Panc1 (cell line): ENCODE measurements around the gene TAGLN2. TPM values are rescaled to one million over a fixed set of nuclear protein-coding genes. Genes with fewer than 3 reads are reported as not detected.
A peak's percentile ranks its signal among the peaks of the same experiment; 100 is the strongest.

Experiments
- ATAC-seq: fragments of 200-7000 bp; cut with Tn5 transposase; 2 replicates; pipeline ENCODE4 v1.9.1; 2020; ENCODE audit warnings: mild to moderate bottlenecking, moderate library complexity
- BruUV-seq: library from RNA; stranded (reverse); fragments of 400-500 nt; replicated peaks from 2 replicates; lab custom pipeline; 2021; lab: Mats Ljungman, UMichigan
- CTCF ChIA-PET: fragments of 300-600 bp; sonication (Branson Sonifier 250); formaldehyde crosslinking; loops from one replicate; lab custom pipeline; 2022; ENCODE audit warnings: antibody characterized with exemption; lab: Charles Lee
- POLR2A ChIA-PET: fragments of 300-600 bp; sonication (Branson Sonifier 250); formaldehyde crosslinking; loops from one replicate; lab custom pipeline; 2022; ENCODE audit warnings: antibody characterized with exemption; lab: Charles Lee
- DNase-seq: peaks from one replicate; pipeline ENCODE4 v3.0.0-alpha.2; 2010; ENCODE audit warnings: low read depth, low spot score
- H3K27ac ChIP-seq: 2 replicates; pipeline ENCODE4 v1.5.1; 2011; ENCODE audit warnings: mild to moderate bottlenecking, low read length, inconsistent platforms
- H3K27me3 ChIP-seq: fragments of 200-500 bp; sonication (Bioruptor generic); 2 replicates; pipeline ENCODE4 v1.6.0; 2014; ENCODE audit warnings: low read length, inconsistent platforms; ENCODE audit not compliant: control insufficient read depth, insufficient read depth
- H3K36me3 ChIP-seq: fragments of 200-500 bp; sonication (Bioruptor generic); 2 replicates; pipeline ENCODE4 v1.5.1; 2014; ENCODE audit warnings: inconsistent platforms, mild to moderate bottlenecking, low read length, moderate library complexity; ENCODE audit not compliant: control insufficient read depth, insufficient read depth
- H3K4me1 ChIP-seq: 2 replicates; pipeline ENCODE4 v1.5.1; 2011; ENCODE audit warnings: inconsistent platforms, mild to moderate bottlenecking, low read length, moderate library complexity; ENCODE audit not compliant: control insufficient read depth, insufficient read depth
- H3K4me3 ChIP-seq, 2 experiments: 2 replicates each; pipeline ENCODE4 v1.5.1; 2011 to 2012; ENCODE audit warnings: low read depth in 2 of 2, low read length in 2 of 2, mild to moderate bottlenecking in 2 of 2, inconsistent platforms in 1 of 2, moderate library complexity in 1 of 2
- H3K9me3 ChIP-seq: fragments of 200-500 bp; sonication (Bioruptor generic); 2 replicates; pipeline ENCODE4 v1.5.1; 2014; ENCODE audit warnings: low read depth, mild to moderate bottlenecking, inconsistent platforms, low read length, moderate library complexity; ENCODE audit not compliant: control insufficient read depth, insufficient read depth
- POLR2AphosphoS5 ChIP-seq: IDR thresholded peaks from 2 replicates; pipeline ENCODE4 v1.6.1; 2012; ENCODE audit warnings: mild to moderate bottlenecking, low read depth, low read length, moderate library complexity
- TCF7L2 ChIP-seq: IDR thresholded peaks from 2 replicates; pipeline ENCODE4 v1.6.1; 2011; ENCODE audit warnings: mild to moderate bottlenecking, low read depth, low read length, inconsistent platforms
- in situ Hi-C: cut with HindIII; loops from 2 replicates; pipeline ENCODE4 v1.10.0; 2016; ENCODE audit warnings: low sequenced_read_pairs, low pct_unique_long_range_greater_than_20kb
- intact Hi-C: fragments of 100-400 bp; cut with micrococcal nuclease; formaldehyde crosslinking; loops from one replicate; pipeline ENCODE4 v1.10.0; 2022; ENCODE audit not compliant: unreplicated experiment
- total RNA-seq: library from RNA; stranded (reverse); gene quantifications from one replicate; pipeline ENCODE4 v1.2.1, GENCODE V29; 2021; ENCODE audit not compliant: unreplicated experiment
- TF ChIP-seq, protein P1 (sequence below), 2 experiments: IDR thresholded peaks; 2 replicates each; pipeline ENCODE4 v1.6.1; 2011 to 2012; ENCODE audit warnings: low read depth in 2 of 2, control low read depth in 1 of 2, low read length in 1 of 2, mild to moderate bottlenecking in 1 of 2, moderate library complexity in 1 of 2; ENCODE audit not compliant: insufficient read depth in 1 of 2
- TF ChIP-seq, protein P2 (sequence below): fragments of 450-650 bp; IDR thresholded peaks from 2 replicates; pipeline ENCODE4 v1.5.1; 2017; ENCODE audit warnings: mild to moderate bottlenecking

Gene TAGLN2
- total RNA-seq, 1 experiment from 2014 or later, result 474 TPM

DNA sequence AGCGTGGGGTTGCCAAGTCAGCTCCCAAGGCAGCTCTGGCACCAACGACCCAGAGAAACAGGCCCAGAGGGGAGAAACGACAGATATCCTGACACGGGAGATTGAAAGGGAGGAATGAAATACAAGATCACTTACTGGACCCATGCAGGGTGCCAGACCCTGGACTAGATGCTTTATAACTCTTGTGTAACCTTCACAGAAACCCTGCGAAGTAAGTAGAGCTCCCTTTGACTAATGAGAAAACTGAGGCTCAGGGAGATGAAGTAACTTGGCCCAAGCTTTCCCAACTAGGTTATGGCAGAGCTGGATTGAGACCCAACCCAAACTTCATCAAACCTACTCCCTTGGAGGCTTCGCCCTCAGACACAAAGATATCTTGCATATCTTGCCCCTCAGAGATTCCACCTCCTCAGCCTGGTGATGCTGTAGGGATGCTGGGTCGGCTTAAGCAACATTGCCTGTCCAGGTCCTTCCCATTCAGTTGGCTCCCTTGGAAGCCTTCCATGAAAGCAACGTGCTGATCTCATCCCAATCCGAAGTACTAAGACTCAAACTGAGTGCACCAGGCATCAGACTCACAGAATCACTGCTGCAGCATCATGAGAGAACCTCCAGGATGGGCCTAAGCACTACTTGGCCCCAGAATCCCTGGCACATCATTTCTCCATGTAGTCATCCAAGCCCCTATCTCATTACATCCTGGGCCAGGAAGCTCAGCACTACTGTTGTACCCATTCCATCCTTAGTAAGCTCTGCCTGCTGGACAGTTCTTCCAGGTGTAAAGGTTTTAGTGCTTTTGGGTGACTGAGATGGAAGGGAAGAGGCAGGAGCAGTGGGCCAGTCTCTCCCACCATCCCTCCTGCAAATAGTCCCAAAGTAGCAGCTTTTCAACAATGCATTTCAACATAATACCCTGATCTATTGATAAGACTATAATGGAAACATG is 21.2 kb upstream of the TAGLN2 start:
- Histone ChIP-seq H3K4me3 (no peak overlapping the region; a peak in 1 of 4 replicates), H3K4me1 (peaks cover 3% of the 10 kb centered on the region), H3K27me3 (peaks cover 18% of the 10 kb centered on the region), H3K27ac (no peak overlapping the region), H3K9me3 (no peaks in the 10 kb centered on the region), H3K36me3 (peaks cover 2% of the 10 kb centered on the region; the same call in 1 of the 2 replicates)
- CTCF ChIA-PET, result no interaction called here
- POLR2A ChIA-PET, result no interaction called here
- ATAC-seq (no peak), DNase-seq (no peak)
- in situ Hi-C loops, result no loop called here
- BruUV-seq, result no TSS peak
- TF ChIP-seq, protein P1, sequence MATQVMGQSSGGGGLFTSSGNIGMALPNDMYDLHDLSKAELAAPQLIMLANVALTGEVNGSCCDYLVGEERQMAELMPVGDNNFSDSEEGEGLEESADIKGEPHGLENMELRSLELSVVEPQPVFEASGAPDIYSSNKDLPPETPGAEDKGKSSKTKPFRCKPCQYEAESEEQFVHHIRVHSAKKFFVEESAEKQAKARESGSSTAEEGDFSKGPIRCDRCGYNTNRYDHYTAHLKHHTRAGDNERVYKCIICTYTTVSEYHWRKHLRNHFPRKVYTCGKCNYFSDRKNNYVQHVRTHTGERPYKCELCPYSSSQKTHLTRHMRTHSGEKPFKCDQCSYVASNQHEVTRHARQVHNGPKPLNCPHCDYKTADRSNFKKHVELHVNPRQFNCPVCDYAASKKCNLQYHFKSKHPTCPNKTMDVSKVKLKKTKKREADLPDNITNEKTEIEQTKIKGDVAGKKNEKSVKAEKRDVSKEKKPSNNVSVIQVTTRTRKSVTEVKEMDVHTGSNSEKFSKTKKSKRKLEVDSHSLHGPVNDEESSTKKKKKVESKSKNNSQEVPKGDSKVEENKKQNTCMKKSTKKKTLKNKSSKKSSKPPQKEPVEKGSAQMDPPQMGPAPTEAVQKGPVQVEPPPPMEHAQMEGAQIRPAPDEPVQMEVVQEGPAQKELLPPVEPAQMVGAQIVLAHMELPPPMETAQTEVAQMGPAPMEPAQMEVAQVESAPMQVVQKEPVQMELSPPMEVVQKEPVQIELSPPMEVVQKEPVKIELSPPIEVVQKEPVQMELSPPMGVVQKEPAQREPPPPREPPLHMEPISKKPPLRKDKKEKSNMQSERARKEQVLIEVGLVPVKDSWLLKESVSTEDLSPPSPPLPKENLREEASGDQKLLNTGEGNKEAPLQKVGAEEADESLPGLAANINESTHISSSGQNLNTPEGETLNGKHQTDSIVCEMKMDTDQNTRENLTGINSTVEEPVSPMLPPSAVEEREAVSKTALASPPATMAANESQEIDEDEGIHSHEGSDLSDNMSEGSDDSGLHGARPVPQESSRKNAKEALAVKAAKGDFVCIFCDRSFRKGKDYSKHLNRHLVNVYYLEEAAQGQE (IDR thresholded peaks at IDR 0.05; ENCODE audit: insufficient read depth in 1 of 2, low read depth in 2 of 2, low read length in 1 of 2), result 0 out of 4 replicates have a peak, but pooled peaks of 1 of the 2 experiments have one; percentile 17
- TF ChIP-seq POLR2AphosphoS5 (no peak), TCF7L2 (no peak)
- TF ChIP-seq, protein P2, sequence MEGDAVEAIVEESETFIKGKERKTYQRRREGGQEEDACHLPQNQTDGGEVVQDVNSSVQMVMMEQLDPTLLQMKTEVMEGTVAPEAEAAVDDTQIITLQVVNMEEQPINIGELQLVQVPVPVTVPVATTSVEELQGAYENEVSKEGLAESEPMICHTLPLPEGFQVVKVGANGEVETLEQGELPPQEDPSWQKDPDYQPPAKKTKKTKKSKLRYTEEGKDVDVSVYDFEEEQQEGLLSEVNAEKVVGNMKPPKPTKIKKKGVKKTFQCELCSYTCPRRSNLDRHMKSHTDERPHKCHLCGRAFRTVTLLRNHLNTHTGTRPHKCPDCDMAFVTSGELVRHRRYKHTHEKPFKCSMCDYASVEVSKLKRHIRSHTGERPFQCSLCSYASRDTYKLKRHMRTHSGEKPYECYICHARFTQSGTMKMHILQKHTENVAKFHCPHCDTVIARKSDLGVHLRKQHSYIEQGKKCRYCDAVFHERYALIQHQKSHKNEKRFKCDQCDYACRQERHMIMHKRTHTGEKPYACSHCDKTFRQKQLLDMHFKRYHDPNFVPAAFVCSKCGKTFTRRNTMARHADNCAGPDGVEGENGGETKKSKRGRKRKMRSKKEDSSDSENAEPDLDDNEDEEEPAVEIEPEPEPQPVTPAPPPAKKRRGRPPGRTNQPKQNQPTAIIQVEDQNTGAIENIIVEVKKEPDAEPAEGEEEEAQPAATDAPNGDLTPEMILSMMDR, result no peak
- intact Hi-C loops, result no loop called here

DNA sequence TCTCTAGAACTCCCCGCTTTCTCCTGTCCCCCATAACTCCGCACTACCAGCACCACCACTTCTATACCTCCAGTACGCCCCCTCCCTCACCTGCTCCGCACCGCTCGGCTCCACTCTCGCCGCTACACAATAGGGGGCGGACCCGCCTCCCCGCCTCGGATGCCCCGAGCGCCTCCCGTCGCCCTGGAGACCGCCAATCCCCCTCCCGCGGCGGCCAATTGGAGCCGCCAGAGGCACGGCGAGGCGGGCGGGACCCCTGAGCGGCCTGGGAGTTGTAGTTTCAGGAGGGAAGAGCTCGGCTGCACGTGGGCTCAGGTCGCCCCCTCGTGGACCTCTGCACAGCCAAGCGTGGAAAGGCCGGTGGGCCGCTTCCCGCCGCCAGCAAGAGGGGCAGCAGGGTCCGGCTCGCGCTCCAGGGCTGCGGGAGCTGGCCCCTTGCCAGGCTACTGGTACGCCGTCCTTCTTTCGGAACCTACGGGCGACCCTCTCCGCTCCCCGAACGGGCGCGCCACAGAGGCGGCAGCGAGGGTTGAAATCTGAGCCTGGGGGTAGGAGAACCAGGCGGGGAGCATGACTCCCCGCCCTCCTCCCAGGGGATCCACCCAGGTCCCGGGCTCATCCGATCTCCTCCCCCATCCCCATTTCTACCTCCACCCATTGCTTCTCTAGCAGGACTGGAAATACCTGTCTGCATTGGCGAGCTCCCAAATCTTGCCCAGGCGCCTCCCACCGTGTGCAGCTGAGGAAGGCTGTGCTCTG is 20.4 kb upstream of the TAGLN2 start, which contains the start of gene IGSF9:
Gene IGSF9, minus strand, starts transcription at position 131 of the 759 bp plus-strand sequence. CDS start 2,159 bp downstream, outside the sequence.
- TF ChIP-seq, protein P1 (IDR thresholded peaks at IDR 0.05; ENCODE audit: insufficient read depth in 1 of 2, low read depth in 2 of 2, low read length in 1 of 2), result no peak
- TF ChIP-seq, protein P2, result peak; percentile 68; the same call in 1 of the 2 replicates
- peak within 1 kb of the TSS; percentile 8 to 36; a peak in 2 of 4 replicates for H3K4me3 ChIP-seq
- intact Hi-C loops, result no loop called here
- in situ Hi-C loops, result no loop called here
- H3K9me3 ChIP-seq, result no peaks in the 10 kb centered on the region
- DNase-seq (no peak), ATAC-seq (peak; percentile 88)
- ChIA-PET POLR2A (no interaction called here), CTCF (no interaction called here)
- peaks cover 2% of the 10 kb centered on the region; the same call in 1 of the 2 replicates for H3K36me3 ChIP-seq
- H3K27me3 ChIP-seq, result peaks cover 16% of the 10 kb centered on the region
- BruUV-seq, result no TSS peak
- H3K4me1 ChIP-seq, result peaks cover 3% of the 10 kb centered on the region
- H3K27ac ChIP-seq, result no peak within 1 kb of the TSS
